Body of pancreas (tissue), 4 donors: Measurements from ENCODE around the gene CLNK.

Experiments
- CTCF ChIP-seq, 7 experiments: fragments of 450-650 bp in 4 of 7; fragments of 200-600 bp in 3 of 7; sonication (generic) in 3 of 7; IDR thresholded peaks; one replicate each; pipeline ENCODE4 v1.5.1; 2016 to 2019; ENCODE audit warnings: antibody characterized with exemption in 7 of 7
- POLR2A ChIP-seq, 3 donors: fragments of 450-650 bp; IDR thresholded peaks; one replicate each; pipeline ENCODE4 v1.6.1; 2016; ENCODE audit warnings: antibody characterized with exemption in 3 of 3, mild to moderate bottlenecking in 2 of 3

- TF ChIP-seq CTCF (IDR thresholded peaks at IDR 0.05): no peak
- TF ChIP-seq POLR2A (IDR thresholded peaks at IDR 0.05): no peak
These were observed 155.1 kb downstream of the CLNK start for GRCh38 chr4:10529291-10530136.
